ENCODE results near the gene CTDSP2.
"Not testable (repeated sequence)": the region's sequence is repeated elsewhere in the genome, so short reads cannot be mapped to it uniquely, and the experiment has no call there.

The CTDSP2 gene

DNA sequence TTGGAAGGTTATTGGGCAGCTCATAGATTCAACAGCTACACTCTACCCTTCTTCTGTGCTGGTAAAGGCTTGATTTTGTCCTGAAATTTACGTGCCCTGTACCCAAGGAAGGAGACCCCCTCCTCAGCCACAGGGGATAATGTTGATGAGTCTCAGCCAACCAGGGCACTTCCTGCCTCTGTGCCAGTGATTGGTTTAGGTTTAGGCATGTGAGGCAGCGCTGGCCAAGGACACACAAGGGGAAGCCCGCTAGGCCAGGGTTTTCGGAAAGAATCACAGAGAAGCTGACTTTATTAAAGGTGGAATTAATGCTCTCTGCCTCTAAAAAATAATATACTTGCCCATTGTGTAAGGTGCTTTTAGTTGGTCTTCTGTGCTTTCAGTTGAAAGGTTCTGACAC, 15.4 kb upstream of the CTDSP2 start:
- Histone ChIP-seq H3K36me3 (no peaks in the 10 kb centered on the region), H3K27me3 (ENCODE audit: insufficient read depth, low read depth, severe bottlenecking) (no peaks in the 10 kb centered on the region), H3K9me3 (ENCODE audit: severe bottlenecking) (no peaks in the 10 kb centered on the region), H3K27ac (no peak overlapping the region), H3K4me3 (ENCODE audit: low read depth, low read length) (no peak overlapping the region)
- no peak for TF ChIP-seq CTCF (IDR thresholded peaks at IDR 0.05; ENCODE audit: low read depth, low read length)
- DNase-seq: no peak

DNA sequence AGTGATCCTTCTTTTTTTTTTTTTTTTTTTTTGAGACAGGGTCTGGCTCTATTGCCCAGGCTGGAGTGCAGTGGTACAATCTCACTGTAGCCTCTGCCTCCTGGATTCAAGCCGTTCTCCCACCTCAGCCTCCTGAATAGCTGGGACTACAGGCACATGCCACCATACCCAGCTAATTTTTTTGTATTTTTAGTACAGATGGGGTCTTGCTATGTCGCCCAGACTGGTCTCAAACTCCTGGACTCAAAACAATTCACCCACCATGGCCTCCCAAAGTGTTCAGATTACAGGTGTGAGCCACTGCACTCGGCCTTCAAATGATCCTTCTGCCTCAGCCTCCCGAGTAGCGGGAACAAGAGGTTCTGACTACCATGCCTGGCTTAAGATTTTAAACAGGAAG, 14.4 kb upstream of the CTDSP2 start:
- not testable (repeated sequence) for H3K27me3 ChIP-seq (ENCODE audit: insufficient read depth, low read depth, severe bottlenecking); H3K4me3 ChIP-seq (ENCODE audit: low read depth, low read length); H3K27ac ChIP-seq; DNase-seq; H3K9me3 ChIP-seq (ENCODE audit: severe bottlenecking); H3K36me3 ChIP-seq

- Histone ChIP-seq H3K4me3 (ENCODE audit: low read depth, low read length) (no peak overlapping the region), H3K27ac (no peak overlapping the region), H3K27me3 (ENCODE audit: insufficient read depth, low read depth, severe bottlenecking) (no peaks in the 10 kb centered on the region), H3K36me3 (no peaks in the 10 kb centered on the region), H3K9me3 (ENCODE audit: severe bottlenecking) (no peaks in the 10 kb centered on the region)
- DNase-seq: no peak
- no peak for TF ChIP-seq CTCF (IDR thresholded peaks at IDR 0.05; ENCODE audit: low read depth, low read length)
Measured at GRCh38 chr12:57859121-57859520, 12.6 kb upstream of the CTDSP2 start.

- H3K27ac ChIP-seq; H3K9me3 ChIP-seq (ENCODE audit: severe bottlenecking); DNase-seq; H3K27me3 ChIP-seq (ENCODE audit: insufficient read depth, low read depth, severe bottlenecking); H3K4me3 ChIP-seq (ENCODE audit: low read depth, low read length); H3K36me3 ChIP-seq: not testable (repeated sequence)
Measured at GRCh38 chr12:57858123-57858522, 11.6 kb upstream of the CTDSP2 start.

DNA sequence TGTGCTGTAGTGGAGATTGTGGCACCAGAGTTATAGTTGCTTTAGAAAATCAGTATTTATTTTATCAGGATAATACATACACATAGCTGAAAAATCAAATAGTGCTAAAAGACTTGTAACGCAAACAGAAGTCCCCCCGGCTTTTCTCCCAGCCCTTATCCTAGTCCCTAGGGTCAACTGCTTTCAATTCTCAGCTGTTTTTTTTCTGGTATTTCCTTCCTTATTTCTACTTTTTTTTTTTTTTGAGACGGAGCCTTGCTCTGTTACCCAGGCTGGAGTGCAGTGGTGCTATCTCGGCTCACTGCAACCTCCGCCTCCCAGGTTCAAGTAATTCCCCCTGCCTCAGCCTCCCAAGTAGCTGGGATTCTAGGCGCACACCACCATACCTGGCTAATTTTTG, 8.4 kb upstream of the CTDSP2 start:
- H3K9me3 ChIP-seq (ENCODE audit: severe bottlenecking): no peaks in the 10 kb centered on the region
- DNase-seq: no peak
- H3K27ac ChIP-seq: no peak overlapping the region
- H3K27me3 ChIP-seq (ENCODE audit: insufficient read depth, low read depth, severe bottlenecking): no peaks in the 10 kb centered on the region
- no peaks in the 10 kb centered on the region for H3K36me3 ChIP-seq
- no peak for TF ChIP-seq CTCF (IDR thresholded peaks at IDR 0.05; ENCODE audit: low read depth, low read length)
- H3K4me3 ChIP-seq (ENCODE audit: low read depth, low read length): no peak overlapping the region

GRCh38 chr12:57853864-57854556, 7.5 kb upstream of the CTDSP2 start:
- no peaks in the 10 kb centered on the region for H3K36me3 ChIP-seq
- H3K27ac ChIP-seq: no peak overlapping the region
- no peaks in the 10 kb centered on the region for H3K9me3 ChIP-seq (ENCODE audit: severe bottlenecking)
- no peaks in the 10 kb centered on the region for H3K27me3 ChIP-seq (ENCODE audit: insufficient read depth, low read depth, severe bottlenecking)
- DNase-seq: no peak
- no peak overlapping the region for H3K4me3 ChIP-seq (ENCODE audit: low read depth, low read length)
- no peak for TF ChIP-seq CTCF (IDR thresholded peaks at IDR 0.05; ENCODE audit: low read depth, low read length)
